ENCODE data around the gene PHOX2A. TPM values are rescaled to one million over a fixed set of nuclear protein-coding genes. Genes with fewer than 3 reads are reported as not detected.

The PHOX2A gene
- total and polyA plus RNA-seq, 2 donors (not counting 1 experiment from before 2014, with no cell fraction given), result not detected

- H3K4me1 Mint-ChIP-seq, result peaks cover 43% of the 10 kb centered on the region
- peak; percentile 55 for ATAC-seq (ENCODE audit: low read depth)
- peak overlapping the region; percentile 81 for H3K9ac ChIP-seq (ENCODE audit: low read length)
- H3K36me3 ChIP-seq (replicated peaks in 1 of 2; ENCODE audit: control extremely low read depth in 1 of 2, control insufficient read depth in 1 of 2, extremely low read depth in 1 of 2, insufficient read depth in 2 of 2, low read length in 1 of 2), result peaks cover 0 to 6% of the 10 kb centered on the region in 2 experiments
- TF ChIP-seq EZH2 (IDR thresholded peaks at IDR 0.05; ENCODE audit: borderline replicate concordance, insufficient read depth, low read depth, low read length, poor library complexity, severe bottlenecking) (no peak), CTCF (IDR thresholded peaks at IDR 0.05) (no peak)
- CTCF ChIA-PET, result interaction anchor here (0.8 to 2.3 kb wide), 10 partner anchors 12 to 296 kb away, joined by 3 to 20 read pairs (median 3); partner anchors contain the start of gene XNDC1N
- peak overlapping the region; percentile 99 for H3K4me2 ChIP-seq (replicated peaks; ENCODE audit: low read depth, low read length, poor library complexity, severe bottlenecking)
- H3K79me2 ChIP-seq (ENCODE audit: control insufficient read depth, insufficient read depth, low read length), result peaks cover 13% of the 10 kb centered on the region
- no peaks in the 10 kb centered on the region for H4K20me1 ChIP-seq (ENCODE audit: control insufficient read depth, insufficient read depth, low read length, poor library complexity, severe bottlenecking)
- peak overlapping the region; percentile 94 for H3K4me3 Mint-ChIP-seq
- H3K4me1 ChIP-seq (ENCODE audit: control insufficient read depth in 2 of 2, insufficient read depth in 2 of 2, low read length in 2 of 2), result peaks cover 26 to 37% of the 10 kb centered on the region in 2 donors
- no peaks in the 10 kb centered on the region for H3K27me3 ChIP-seq (replicated peaks in 1 of 4; ENCODE audit: control extremely low read depth in 1 of 4, control insufficient read depth in 3 of 4, insufficient read depth in 4 of 4, low read length in 3 of 4)
- POLR2A ChIA-PET, result interaction anchor here (0.8 to 1.5 kb wide), 8 partner anchors 11 to 246 kb away, joined by 3 to 11 read pairs (median 4); partner anchors contain the start of genes ANAPC15 and CLPB
- H3K9me3 ChIP-seq (ENCODE audit: control extremely low read depth in 1 of 3, control insufficient read depth in 2 of 3, insufficient read depth in 1 of 3, low read length in 2 of 3), result no peaks in the 10 kb centered on the region
- H3K9me3 Mint-ChIP-seq (ENCODE audit: insufficient read depth), result no peaks in the 10 kb centered on the region
- H3K27me3 Mint-ChIP-seq, result no peaks in the 10 kb centered on the region
- peak overlapping the region; percentile 84 for H2AFZ ChIP-seq (ENCODE audit: insufficient read depth, low read depth, low read length, poor library complexity, severe bottlenecking)
- peak overlapping the region; percentile 83 to 89 for H3K27ac ChIP-seq (ENCODE audit: low read length in 2 of 2)
- H3K4me3 ChIP-seq (ENCODE audit: control extremely low read depth in 1 of 5, extremely low read depth in 1 of 5, insufficient read depth in 1 of 5, low read depth in 2 of 5, low read length in 4 of 5), result peak overlapping the region; percentile 75 to 91 (median 81)
- peak; percentile 81 for DNase-seq
- intact Hi-C loops (cut with micrococcal nuclease), result loop anchor here (1.0 to 10.0 kb wide), 14 partner anchors 41 to 1758 kb away; partner anchors contain the start of genes ANAPC15, ARAP1, ATG16L2 and CLPB
- WGBS (ENCODE audit: insufficient coverage), result under 1% methylated on average over 84 of the region's 84 CpGs
- peak overlapping the region; percentile 96 for H3K27ac Mint-ChIP-seq
Observed at GRCh38 chr11:72223615-72224563, 20.1 kb downstream of the PHOX2A start.
